KOPT-K1 (cell line): Measurements from ENCODE around the gene SLC2A14.
"Not testable (repeated sequence)": the region's sequence is repeated elsewhere in the genome, so short reads cannot be mapped to it uniquely, and the experiment has no call there.

ENCODE experiments used
- H3K27ac ChIP-seq: fragments of 200-600 bp; sonication (generic); 2 replicates; pipeline ENCODE4 v1.5.1; 2016; ENCODE audit warnings: antibody characterized with exemption, mild to moderate bottlenecking, low read depth, low read length; ENCODE audit not compliant: poor library complexity, severe bottlenecking
- H3K36me3 ChIP-seq: fragments of 200-600 bp; sonication (generic); 2 replicates; pipeline ENCODE4 v1.5.1; 2017; ENCODE audit warnings: antibody characterized with exemption, mild to moderate bottlenecking, low read length, moderate library complexity; ENCODE audit not compliant: insufficient read depth
- H3K9me3 ChIP-seq: fragments of 200-600 bp; sonication (generic); 2 replicates; pipeline ENCODE4 v1.5.1; 2017; ENCODE audit warnings: antibody characterized with exemption, low read length, mild to moderate bottlenecking; ENCODE audit not compliant: insufficient read depth, poor library complexity, severe bottlenecking

The SLC2A14 gene

GRCh38 chr12:7833201-7833600 lies 39.5 kb downstream of the SLC2A14 start:
- not testable (repeated sequence) for H3K36me3 ChIP-seq

DNA sequence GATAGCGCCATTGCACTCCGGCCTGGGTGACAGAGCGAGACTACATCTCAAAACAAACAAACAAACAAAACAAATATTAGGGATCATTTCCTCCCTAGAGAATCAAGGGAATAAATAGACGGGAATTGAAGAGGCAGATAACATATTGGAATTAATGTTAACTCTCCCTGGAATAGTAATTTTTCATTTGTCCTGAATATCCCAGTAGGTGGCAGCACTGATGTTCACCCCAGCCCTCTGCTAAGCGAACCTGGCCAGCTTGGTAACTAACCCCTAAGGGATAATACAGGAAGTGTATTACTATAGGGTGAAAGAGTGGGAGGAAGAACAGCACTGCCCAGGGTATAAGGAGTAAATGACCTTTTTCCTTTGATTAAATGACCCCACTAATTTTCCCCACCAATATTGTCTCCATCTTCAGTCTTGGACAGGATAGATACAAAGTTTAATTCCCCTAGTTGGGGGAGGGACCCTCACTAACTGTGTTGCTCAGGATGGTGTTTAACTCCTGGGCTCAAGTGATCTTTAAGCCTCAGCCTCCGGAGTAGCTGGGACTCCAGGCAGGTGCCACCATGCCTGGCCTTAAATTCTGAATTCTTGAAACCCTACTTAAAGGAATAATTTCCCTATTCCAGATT lies 40.5 kb downstream of the SLC2A14 start:
- Histone ChIP-seq H3K27ac (no peak overlapping the region), H3K36me3 (no peaks in the 10 kb centered on the region)

More at GRCh38 chr12:7833201-7833600, 39.5 kb downstream of the SLC2A14 start:
- not testable (repeated sequence) for H3K9me3 ChIP-seq, H3K27ac ChIP-seq

GRCh38 chr12:7829737-7830136 lies 43.0 kb downstream of the SLC2A14 start:
- not testable (repeated sequence) for H3K27ac ChIP-seq, H3K36me3 ChIP-seq, H3K9me3 ChIP-seq

More for the DNA sequence above, 40.5 kb downstream of the SLC2A14 start:
- no peaks in the 10 kb centered on the region for H3K9me3 ChIP-seq

- not testable (repeated sequence) for H3K27ac ChIP-seq, H3K9me3 ChIP-seq, H3K36me3 ChIP-seq
These were observed 47.0 kb downstream of the SLC2A14 start for GRCh38 chr12:7825754-7826153.

GRCh38 chr12:7806863-7807487 lies 65.7 kb downstream of the SLC2A14 start:
- Histone ChIP-seq H3K36me3 (no peaks in the 10 kb centered on the region), H3K9me3 (no peaks in the 10 kb centered on the region), H3K27ac (no peak overlapping the region)

DNA sequence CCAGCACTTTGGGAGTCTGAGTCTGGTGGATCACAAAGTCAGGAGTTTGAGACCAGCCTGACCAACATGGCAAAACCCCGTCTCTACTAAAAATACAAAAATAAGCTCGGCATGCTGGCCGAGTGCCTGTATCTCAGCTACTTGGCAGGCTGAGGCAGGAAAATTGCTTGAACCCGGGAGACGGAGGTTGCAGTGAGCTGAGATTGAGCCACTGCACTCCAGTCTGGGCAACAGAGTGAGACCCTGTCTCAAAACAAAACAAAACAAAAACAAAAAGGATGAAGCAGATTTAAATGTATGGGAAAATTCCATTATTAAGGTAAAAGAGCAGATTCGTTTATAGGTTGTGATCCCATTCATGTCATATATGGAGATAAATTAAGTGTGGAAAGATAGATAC lies 66.4 kb downstream of the SLC2A14 start:
- not testable (repeated sequence) for H3K36me3 ChIP-seq, H3K27ac ChIP-seq, H3K9me3 ChIP-seq

- no peaks in the 10 kb centered on the region for H3K36me3 ChIP-seq
- H3K9me3 ChIP-seq = no peaks in the 10 kb centered on the region
- H3K27ac ChIP-seq = no peak overlapping the region
These were observed 71.3 kb downstream of the SLC2A14 start for GRCh38 chr12:7801460-7801859.

- not testable (repeated sequence) for H3K9me3 ChIP-seq, H3K36me3 ChIP-seq, H3K27ac ChIP-seq
These were observed 73.9 kb downstream of the SLC2A14 start for GRCh38 chr12:7798750-7799308.

- Histone ChIP-seq H3K9me3 (no peaks in the 10 kb centered on the region), H3K36me3 (no peaks in the 10 kb centered on the region), H3K27ac (no peak overlapping the region)
These were observed 74.9 kb downstream of the SLC2A14 start for GRCh38 chr12:7797698-7798398.

DNA sequence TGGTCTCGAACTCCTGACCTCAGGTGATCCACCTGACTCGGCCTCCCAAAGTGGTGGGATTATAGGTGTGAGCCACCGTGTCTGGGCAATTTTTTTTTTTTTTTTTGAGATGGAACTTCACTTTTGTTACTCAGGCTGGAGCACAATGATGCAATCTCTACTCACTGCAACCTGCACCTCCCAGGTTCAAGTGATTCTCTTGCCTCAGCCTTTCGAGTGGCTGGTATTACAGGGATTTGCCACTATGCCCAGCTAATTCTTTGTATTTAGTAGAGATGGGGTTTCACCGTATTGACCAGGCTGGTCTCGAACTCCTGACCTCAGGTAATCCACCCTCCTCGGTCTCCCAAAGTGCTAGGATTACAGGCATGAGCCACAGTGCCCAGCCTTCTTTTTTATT lies 75.4 kb downstream of the SLC2A14 start:
- H3K27ac ChIP-seq, H3K36me3 ChIP-seq, H3K9me3 ChIP-seq: not testable (repeated sequence)

GRCh38 chr12:7793211-7793610 lies 79.5 kb downstream of the SLC2A14 start:
- H3K9me3 ChIP-seq = no peaks in the 10 kb centered on the region
- no peak overlapping the region for H3K27ac ChIP-seq
- no peaks in the 10 kb centered on the region for H3K36me3 ChIP-seq

- not testable (repeated sequence) for H3K9me3 ChIP-seq, H3K36me3 ChIP-seq, H3K27ac ChIP-seq
These were observed 83.7 kb downstream of the SLC2A14 start, which contains the start of gene NANOG for GRCh38 chr12:7788884-7789528. TSS of gene NANOG (plus strand) at chr12:7789402. CDS start at chr12:7789615, 213 bp downstream.

GRCh38 chr12:7788294-7788660 lies 84.4 kb downstream of the SLC2A14 start:
- Histone ChIP-seq H3K9me3 (no peaks in the 10 kb centered on the region), H3K36me3 (no peaks in the 10 kb centered on the region), H3K27ac (no peak overlapping the region)

- H3K27ac ChIP-seq = no peak overlapping the region
These were observed 85.0 kb downstream of the SLC2A14 start for GRCh38 chr12:7787574-7788293.

More at GRCh38 chr12:7787574-7788293, 85.0 kb downstream of the SLC2A14 start:
- Histone ChIP-seq H3K36me3 (no peaks in the 10 kb centered on the region), H3K9me3 (no peaks in the 10 kb centered on the region)
